H1 (cell line): ENCODE data around the gene ICE1. TPM values are rescaled to one million over a fixed set of nuclear protein-coding genes. Genes with fewer than 3 reads are reported as not detected.

Experiments used
- CTCF ChIA-PET: fragments of 300-600 bp; sonication (Branson Sonifier 250); formaldehyde crosslinking; loops from one replicate; lab custom pipeline; 2021; ENCODE audit not compliant: partially characterized antibody; lab: Charles Lee
- POLR2A ChIA-PET: fragments of 300-600 bp; sonication (Branson Sonifier 250); formaldehyde crosslinking; loops from one replicate; lab custom pipeline; 2021; ENCODE audit warnings: inconsistent platforms; ENCODE audit not compliant: partially characterized antibody; lab: Charles Lee
- DNase-seq, 2 experiments: peaks; one replicate each; pipeline versions ENCODE4 v3.0.0 to v3.0.0-alpha.2; 2010 to 2022; ENCODE audit warnings: low spot score in 2 of 2, low read depth in 1 of 2, mixed read lengths in 1 of 2
- FAIRE-seq: peaks from 2 replicates; lab custom pipeline; 2011; peaks lifted over from hg19 to GRCh38; lab: Jason Lieb, UNC
- H2AFZ ChIP-seq: 2 replicates; pipeline ENCODE4 v1.8.1; 2012; ENCODE audit warnings: low read length, inconsistent platforms
- H2AK5ac ChIP-seq: 2 replicates; pipeline ENCODE4 v1.6.1; 2013; ENCODE audit warnings: low read depth, low read length
- H2BK120ac ChIP-seq: replicated peaks from 2 replicates; pipeline ENCODE3; 2013; ENCODE audit warnings: low read depth, low read length, inconsistent platforms
- H2BK12ac ChIP-seq: 2 replicates; pipeline ENCODE4 v1.6.1; 2013; ENCODE audit warnings: low read depth, low read length
- H2BK15ac ChIP-seq: 2 replicates; pipeline ENCODE4 v1.6.1; 2013; ENCODE audit warnings: low read length
- H2BK20ac ChIP-seq: 2 replicates; pipeline ENCODE4 v1.6.1; 2013; ENCODE audit warnings: low read length
- H2BK5ac ChIP-seq: 2 replicates; pipeline ENCODE4 v1.6.1; 2013; ENCODE audit warnings: low read depth, low read length
- H3K14ac ChIP-seq: 2 replicates; pipeline ENCODE4 v1.6.1; 2013; ENCODE audit warnings: inconsistent platforms; ENCODE audit not compliant: insufficient read length
- H3K18ac ChIP-seq: 2 replicates; pipeline ENCODE4 v1.6.1; 2013; ENCODE audit warnings: low read length; ENCODE audit errors: extremely low read depth
- H3K23ac ChIP-seq: 2 replicates; pipeline ENCODE4 v1.6.1; 2013; ENCODE audit warnings: inconsistent platforms; ENCODE audit not compliant: insufficient read length
- H3K23me2 ChIP-seq: 2 replicates; pipeline ENCODE4 v1.6.1; 2013; ENCODE audit warnings: low read depth, low read length
- H3K27ac ChIP-seq: 2 replicates; pipeline ENCODE4 v1.6.1; 2011; ENCODE audit warnings: low read depth, low read length, inconsistent platforms
- H3K27me3 ChIP-seq, 4 experiments: replicated peaks in 1 of 4; 1 replicate in 1 of 4; 2 replicates in 3 of 4; pipeline versions ENCODE4 v1.6.1 to v1.8.1; 2011 to 2013; ENCODE audit warnings: low read length in 3 of 4, mild to moderate bottlenecking in 3 of 4, inconsistent platforms in 2 of 4, mixed read lengths in 2 of 4, moderate library complexity in 1 of 4; ENCODE audit not compliant: control insufficient read depth in 3 of 4, insufficient read depth in 3 of 4; ENCODE audit errors: extremely low read depth in 1 of 4
- H3K36me3 ChIP-seq, 4 experiments: 2 replicates each; pipeline versions ENCODE4 v1.6.1 to v1.8.1; 2011 to 2013; ENCODE audit warnings: mild to moderate bottlenecking in 4 of 4, low read length in 3 of 4, moderate library complexity in 2 of 4, control low read depth in 1 of 4, inconsistent platforms in 1 of 4; ENCODE audit not compliant: insufficient read depth in 4 of 4, control insufficient read depth in 2 of 4
- H3K4ac ChIP-seq: replicated peaks from 2 replicates; pipeline ENCODE3; 2013; ENCODE audit warnings: low read length, low read depth, mixed read lengths, inconsistent platforms; ENCODE audit not compliant: insufficient read length
- H3K4me1 ChIP-seq, 4 experiments: replicated peaks in 1 of 4; 1 replicate in 1 of 4; 2 replicates in 3 of 4; pipeline versions ENCODE4 v1.6.1 to v1.8.1; 2011 to 2013; ENCODE audit warnings: low read length in 3 of 4, inconsistent platforms in 2 of 4, mixed read lengths in 1 of 4; ENCODE audit not compliant: insufficient read depth in 4 of 4, control insufficient read depth in 3 of 4
- H3K4me2 ChIP-seq, 2 experiments: 2 replicates each; pipeline versions ENCODE4 v1.6.1 to v1.8.1; 2011 to 2013; ENCODE audit warnings: low read depth in 2 of 2, low read length in 2 of 2, control low read depth in 1 of 2, inconsistent platforms in 1 of 2, mild to moderate bottlenecking in 1 of 2; ENCODE audit not compliant: insufficient read depth in 1 of 2
- H3K4me3 ChIP-seq, 4 experiments: fragments of 200-600, 300-600 bp in 1 of 4; sonication (generic), shearing (Covaris generic), sonication (Bioruptor Twin) in 1 of 4; 2 replicates each; pipeline versions ENCODE4 v1.5.1 to v1.8.1; 2011 to 2016; ENCODE audit warnings: low read length in 4 of 4, low read depth in 3 of 4, control low read depth in 2 of 4, inconsistent platforms in 2 of 4, mild to moderate bottlenecking in 2 of 4, mixed read lengths in 1 of 4, moderate library complexity in 1 of 4; ENCODE audit not compliant: insufficient read depth in 2 of 4; ENCODE audit errors: extremely low read depth in 1 of 4
- H3K56ac ChIP-seq: replicated peaks from 2 replicates; pipeline ENCODE3; 2013; ENCODE audit warnings: low read depth, mild to moderate bottlenecking, mixed read lengths, low read length, inconsistent platforms; ENCODE audit not compliant: insufficient read length
- H3K79me1 ChIP-seq: 2 replicates; pipeline ENCODE4 v1.6.1; 2013; ENCODE audit warnings: low read depth, low read length, control low read depth
- H3K79me2 ChIP-seq, 2 experiments: 2 replicates each; pipeline versions ENCODE4 v1.6.1 to v1.8.1; 2012 to 2013; ENCODE audit warnings: low read length in 2 of 2, mild to moderate bottlenecking in 2 of 2, inconsistent platforms in 1 of 2; ENCODE audit not compliant: insufficient read depth in 2 of 2, control insufficient read depth in 1 of 2
- H3K9ac ChIP-seq, 4 experiments: replicated peaks in 1 of 4; 1 replicate in 1 of 4; 2 replicates in 3 of 4; pipeline versions ENCODE4 v1.6.1 to v1.8.1; 2011 to 2013; ENCODE audit warnings: low read depth in 3 of 4, low read length in 3 of 4, control low read depth in 2 of 4, mild to moderate bottlenecking in 2 of 4, moderate library complexity in 2 of 4, inconsistent platforms in 1 of 4; ENCODE audit errors: extremely low read depth in 1 of 4
- H3K9me3 ChIP-seq, 2 experiments: 2 replicates each; pipeline versions ENCODE4 v1.6.1 to v1.8.1; 2012 to 2013; ENCODE audit warnings: mild to moderate bottlenecking in 2 of 2, moderate library complexity in 2 of 2, control low read depth in 1 of 2, inconsistent platforms in 1 of 2, low read depth in 1 of 2, low read length in 1 of 2, mixed read lengths in 1 of 2; ENCODE audit not compliant: insufficient read depth in 2 of 2
- H4K20me1 ChIP-seq, 2 experiments: replicated peaks in 1 of 2; 2 replicates each; pipeline versions ENCODE3 to v1.8.1; 2011 to 2013; ENCODE audit warnings: inconsistent platforms in 2 of 2, low read length in 2 of 2, mild to moderate bottlenecking in 1 of 2; ENCODE audit not compliant: insufficient read depth in 2 of 2, control insufficient read depth in 1 of 2
- H4K5ac ChIP-seq: 2 replicates; pipeline ENCODE4 v1.6.1; 2013; ENCODE audit warnings: low read length, low read depth, mixed read lengths, inconsistent platforms; ENCODE audit not compliant: insufficient read length
- H4K8ac ChIP-seq: 2 replicates; pipeline ENCODE4 v1.8.0; 2013; ENCODE audit warnings: mild to moderate bottlenecking, moderate library complexity, low read length, inconsistent platforms; ENCODE audit not compliant: insufficient read depth; ENCODE audit errors: extremely low read depth
- H4K91ac ChIP-seq: replicated peaks from 2 replicates; pipeline ENCODE3; 2013; ENCODE audit warnings: low read length, mixed read lengths, inconsistent platforms; ENCODE audit not compliant: insufficient read length
- BACH1 ChIP-seq: IDR thresholded peaks from 2 replicates; pipeline ENCODE4 v1.6.1; 2012; ENCODE audit warnings: low read length, improper control_type of control experiment
- CHD2 ChIP-seq: IDR thresholded peaks from 2 replicates; pipeline ENCODE4 v1.6.1; 2012; ENCODE audit warnings: low read length, improper control_type of control experiment
- EZH2 ChIP-seq: fragments of 200-600 bp; sonication (generic); IDR thresholded peaks from 2 replicates; pipeline ENCODE4 v1.7.1; 2012; ENCODE audit warnings: low read depth, mild to moderate bottlenecking, moderate library complexity, low read length, inconsistent platforms; ENCODE audit not compliant: severe bottlenecking
- FOSL1 ChIP-seq: IDR thresholded peaks from 2 replicates; pipeline ENCODE4 v1.6.1; 2011; ENCODE audit warnings: mild to moderate bottlenecking, low read depth, low read length, moderate library complexity; ENCODE audit not compliant: insufficient read depth
- KDM4A ChIP-seq: IDR thresholded peaks from one replicate; pipeline ENCODE4 v1.7.1; 2012; ENCODE audit warnings: low read depth, mild to moderate bottlenecking, moderate library complexity, low read length, inconsistent platforms; ENCODE audit not compliant: severe bottlenecking
- NANOG ChIP-seq: IDR thresholded peaks from 2 replicates; pipeline ENCODE4 v1.6.1; 2011; ENCODE audit warnings: low read length, low read depth, mild to moderate bottlenecking, inconsistent platforms; ENCODE audit not compliant: insufficient read depth, poor library complexity, severe bottlenecking
- NRF1 ChIP-seq: IDR thresholded peaks from 2 replicates; pipeline ENCODE4 v1.6.1; 2011; ENCODE audit warnings: mild to moderate bottlenecking, low read depth, low read length, improper control_type of control experiment
- SIRT6 ChIP-seq: IDR thresholded peaks from one replicate; pipeline ENCODE4 v1.7.1; 2012; ENCODE audit warnings: low read length, inconsistent platforms
- TBP ChIP-seq: IDR thresholded peaks from 2 replicates; pipeline ENCODE4 v1.6.1; 2011; ENCODE audit warnings: low read depth, low read length, improper control_type of control experiment
- TCF12 ChIP-seq: IDR thresholded peaks from 2 replicates; pipeline ENCODE4 v1.6.1; 2011; ENCODE audit warnings: low read depth, mild to moderate bottlenecking, low read length
- USF2 ChIP-seq: IDR thresholded peaks from 2 replicates; pipeline ENCODE4 v1.6.1; 2011; ENCODE audit warnings: low read length, improper control_type of control experiment
- WGBS, 2 experiments: shearing (Covaris generic) in 1 of 2; methylation state at CpG; one replicate each; pipeline versions ENCODE4 v1.1.6 to v1.1.7; 2013 to 2015; ENCODE audit warnings: low lambda C conversion rate in 2 of 2, mixed read lengths in 2 of 2, inconsistent platforms in 1 of 2, low coverage in 1 of 2, missing lambda C conversion rate in 1 of 2; ENCODE audit not compliant: insufficient replicate concordance in 2 of 2, insufficient coverage in 1 of 2, insufficient read length in 1 of 2; ENCODE audit errors: extremely low coverage in 1 of 2, missing lambda C conversion rate in 1 of 2; 5-methylcytosine and 5-hydroxymethylcytosine counted together
- polyA plus RNA-seq, 7 experiments: library from polyadenylated mRNA; depleted of rRNA in 3 of 7; stranded (reverse) in 5 of 7; unstranded in 2 of 7; fragments of >200 nt in 5 of 7; fragments of 200-250 nt in 2 of 7; gene quantifications; 1 replicate in 5 of 7; 2 replicates in 1 of 7; 4 replicates in 1 of 7; pipeline versions ENCODE4 v1.2.1 to v1.2.3, GENCODE V29; 2011 to 2013; ENCODE audit warnings: missing spikeins in 2 of 7, mixed read lengths in 2 of 7
- total RNA-seq: library from RNA; stranded (reverse); fragmentation: NEBNext Ultra II Directional; extraction: Animal tissue kit (Norgen Biotek cat#: 25700); gene quantifications from 2 replicates; pipeline ENCODE4 v1.2.1, GENCODE V29; 2021
- TF ChIP-seq, protein P1 (sequence below): IDR thresholded peaks from 2 replicates; pipeline ENCODE4 v1.6.1; 2012; ENCODE audit warnings: inconsistent platforms

The ICE1 gene
- total and polyA plus RNA-seq, 2 of the 8 experiments (the other 6 are each of a cell fraction or from before 2014, with no cell fraction given) = 11.8 to 53.9 TPM

- DNase-seq (no peak), FAIRE-seq (no peak)
- CTCF ChIA-PET = interaction anchor here (0.8 kb wide), 1 partner anchor 10 kb away, joined by 3 read pairs; no protein-coding TSS in a partner anchor
- Histone ChIP-seq H3K79me2 (no peaks in the 10 kb centered on the region), H2BK12ac (no peak overlapping the region), H3K27me3 (no peaks in the 10 kb centered on the region), H3K23me2 (no peaks in the 10 kb centered on the region), H3K18ac (no peak overlapping the region), H2AFZ (no peak overlapping the region), H2BK5ac (no peak overlapping the region), H2BK20ac (no peak overlapping the region), H3K36me3 (peaks cover 15 to 81% (median 61%) of the 10 kb centered on the region in 4 experiments), H3K23ac (no peak overlapping the region), H3K27ac (no peak overlapping the region), H4K20me1 (peaks cover 0 to 7% of the 10 kb centered on the region in 2 experiments), H2BK15ac (no peak overlapping the region), H3K14ac (no peak overlapping the region), H4K91ac (no peak overlapping the region), H4K5ac (no peak overlapping the region), H2BK120ac (no peak overlapping the region), H3K79me1 (0 out of 2 replicates have a peak, but pooled peaks cover 2% of the 10 kb centered on the region), H3K9me3 (no peaks in the 10 kb centered on the region), H3K4me1 (no peaks in the 10 kb centered on the region), H4K8ac (no peak overlapping the region), H3K4me3 (no peak overlapping the region), H3K56ac (no peak overlapping the region), H2AK5ac (no peak overlapping the region), H3K4me2 (no peak overlapping the region), H3K9ac (no peak overlapping the region), H3K4ac (no peak overlapping the region)
- POLR2A ChIA-PET = no interaction called here
- WGBS, 2 experiments = 86% methylated on average over 4 of the region's 4 CpGs; no CpG with 5 or more reads in 1 of the 2 experiments
- TF ChIP-seq TCF12 (no peak), FOSL1 (no peak), EZH2 (no peak), NANOG (no peak), CHD2 (no peak), KDM4A (no peak), SIRT6 (no peak), TBP (no peak), BACH1 (no peak), USF2 (no peak), NRF1 (no peak)
- TF ChIP-seq, protein P1, sequence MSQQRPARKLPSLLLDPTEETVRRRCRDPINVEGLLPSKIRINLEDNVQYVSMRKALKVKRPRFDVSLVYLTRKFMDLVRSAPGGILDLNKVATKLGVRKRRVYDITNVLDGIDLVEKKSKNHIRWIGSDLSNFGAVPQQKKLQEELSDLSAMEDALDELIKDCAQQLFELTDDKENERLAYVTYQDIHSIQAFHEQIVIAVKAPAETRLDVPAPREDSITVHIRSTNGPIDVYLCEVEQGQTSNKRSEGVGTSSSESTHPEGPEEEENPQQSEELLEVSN = no peak
Measured at GRCh38 chr5:5461012-5461411, 38.5 kb downstream of the ICE1 start.
